GM12874 (cell line): ENCODE results near the gene AQP1.

Experiments
- CTCF ChIP-seq: IDR thresholded peaks from 2 replicates; pipeline ENCODE4 v1.5.1; 2011; ENCODE audit warnings: low read depth, mild to moderate bottlenecking, control low read depth, low read length, moderate library complexity; ENCODE audit not compliant: insufficient read depth

AQP1 gene

GRCh38 chr7:30867483-30867882, 44.2 kb upstream of the AQP1 start:
- no peak for TF ChIP-seq CTCF

GRCh38 chr7:30869794-30870611, 41.6 kb upstream of the AQP1 start:
- TF ChIP-seq CTCF = no peak

GRCh38 chr7:30870821-30871518, 40.7 kb upstream of the AQP1 start:
- no peak for TF ChIP-seq CTCF

GRCh38 chr7:30871655-30872054, 40.0 kb upstream of the AQP1 start:
- TF ChIP-seq CTCF = no peak

- TF ChIP-seq CTCF = no peak
Observed at GRCh38 chr7:30873207-30873606, 38.4 kb upstream of the AQP1 start.

GRCh38 chr7:30873656-30874055, 38.0 kb upstream of the AQP1 start:
- TF ChIP-seq CTCF = no peak

- no peak for TF ChIP-seq CTCF
Observed at GRCh38 chr7:30874656-30875302, 36.9 kb upstream of the AQP1 start.
